ENCODE measurements around the gene ARHGEF33. TPM values are rescaled to one million over a fixed set of nuclear protein-coding genes. Genes with fewer than 3 reads are reported as not detected.

The ARHGEF33 gene
- total RNA-seq, 3 donors from 2014 or later: 0.10 to 1.5 (median 0.29) TPM

DNA sequence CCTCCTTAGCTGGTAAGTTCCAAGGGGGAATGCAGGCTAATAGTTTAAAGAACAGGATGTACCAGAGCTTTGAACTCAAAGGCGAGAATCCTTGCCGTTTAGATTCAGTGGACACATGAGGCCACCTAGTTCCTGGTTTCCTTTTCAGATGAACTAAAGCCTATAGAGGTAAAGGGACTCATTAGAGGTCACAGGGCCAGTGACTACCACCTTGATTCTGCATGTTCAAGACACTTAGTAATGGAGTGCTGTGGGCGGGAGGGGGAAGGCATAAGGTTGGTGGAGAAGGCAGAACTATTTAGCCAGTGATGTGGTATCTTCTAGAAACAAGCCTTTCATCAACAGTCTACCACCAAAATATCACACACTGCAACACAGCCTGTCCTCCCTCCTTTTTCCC lies 47.9 kb downstream of the ARHGEF33 start:
- Histone ChIP-seq H3K36me3 (ENCODE audit: low read depth) (no peaks in the 10 kb centered on the region), H3K4me3 (no peak overlapping the region), H3K4me1 (ENCODE audit: low read depth) (no peaks in the 10 kb centered on the region), H3K9me3 (no peaks in the 10 kb centered on the region)
- TF ChIP-seq, protein P1, sequence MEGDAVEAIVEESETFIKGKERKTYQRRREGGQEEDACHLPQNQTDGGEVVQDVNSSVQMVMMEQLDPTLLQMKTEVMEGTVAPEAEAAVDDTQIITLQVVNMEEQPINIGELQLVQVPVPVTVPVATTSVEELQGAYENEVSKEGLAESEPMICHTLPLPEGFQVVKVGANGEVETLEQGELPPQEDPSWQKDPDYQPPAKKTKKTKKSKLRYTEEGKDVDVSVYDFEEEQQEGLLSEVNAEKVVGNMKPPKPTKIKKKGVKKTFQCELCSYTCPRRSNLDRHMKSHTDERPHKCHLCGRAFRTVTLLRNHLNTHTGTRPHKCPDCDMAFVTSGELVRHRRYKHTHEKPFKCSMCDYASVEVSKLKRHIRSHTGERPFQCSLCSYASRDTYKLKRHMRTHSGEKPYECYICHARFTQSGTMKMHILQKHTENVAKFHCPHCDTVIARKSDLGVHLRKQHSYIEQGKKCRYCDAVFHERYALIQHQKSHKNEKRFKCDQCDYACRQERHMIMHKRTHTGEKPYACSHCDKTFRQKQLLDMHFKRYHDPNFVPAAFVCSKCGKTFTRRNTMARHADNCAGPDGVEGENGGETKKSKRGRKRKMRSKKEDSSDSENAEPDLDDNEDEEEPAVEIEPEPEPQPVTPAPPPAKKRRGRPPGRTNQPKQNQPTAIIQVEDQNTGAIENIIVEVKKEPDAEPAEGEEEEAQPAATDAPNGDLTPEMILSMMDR (IDR thresholded peaks at IDR 0.05): no peak
- no peak for ATAC-seq
- intact Hi-C loops (cut with DNase I, micrococcal nuclease): no loop called here
- DNase-seq: no peak

DNA sequence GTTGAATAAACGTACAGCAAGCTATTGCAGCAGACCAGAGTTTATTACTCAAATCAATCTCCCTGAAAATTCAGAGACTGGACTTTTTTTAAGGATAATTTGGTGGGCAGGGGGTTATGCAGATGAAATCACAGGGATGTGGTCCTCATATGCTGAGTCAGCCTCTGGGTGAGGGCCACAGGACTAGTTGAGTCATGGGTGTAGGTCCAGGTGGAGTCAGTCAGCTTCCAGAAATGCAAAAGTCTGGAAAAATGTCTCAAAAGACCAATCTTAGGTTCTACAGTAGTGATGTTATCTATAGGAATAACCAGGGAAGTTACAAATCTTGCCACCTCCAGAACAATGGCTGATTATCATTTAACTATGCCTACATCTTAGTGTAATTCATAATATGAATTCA lies 51.1 kb downstream of the ARHGEF33 start:
- TF ChIP-seq, protein P1 (IDR thresholded peaks at IDR 0.05): no peak
- no peaks in the 10 kb centered on the region for H3K36me3 ChIP-seq (ENCODE audit: low read depth)
- ATAC-seq (no peak), DNase-seq (no peak)
- H3K4me3 ChIP-seq: no peak overlapping the region
- intact Hi-C loops (cut with DNase I, micrococcal nuclease): no loop called here
- H3K4me1 ChIP-seq (ENCODE audit: low read depth): no peaks in the 10 kb centered on the region
- H3K9me3 ChIP-seq: no peaks in the 10 kb centered on the region

GRCh38 chr2:38943784-38944183 lies 54.1 kb downstream of the ARHGEF33 start:
- no peaks in the 10 kb centered on the region for H3K36me3 ChIP-seq (ENCODE audit: low read depth)
- no peaks in the 10 kb centered on the region for H3K4me1 ChIP-seq (ENCODE audit: low read depth)
- H3K9me3 ChIP-seq: no peaks in the 10 kb centered on the region
- TF ChIP-seq, protein P1 (IDR thresholded peaks at IDR 0.05): no peak
- no peak for DNase-seq
- H3K4me3 ChIP-seq: no peak overlapping the region
- no peak for ATAC-seq
- intact Hi-C loops (cut with DNase I, micrococcal nuclease): no loop called here

DNA sequence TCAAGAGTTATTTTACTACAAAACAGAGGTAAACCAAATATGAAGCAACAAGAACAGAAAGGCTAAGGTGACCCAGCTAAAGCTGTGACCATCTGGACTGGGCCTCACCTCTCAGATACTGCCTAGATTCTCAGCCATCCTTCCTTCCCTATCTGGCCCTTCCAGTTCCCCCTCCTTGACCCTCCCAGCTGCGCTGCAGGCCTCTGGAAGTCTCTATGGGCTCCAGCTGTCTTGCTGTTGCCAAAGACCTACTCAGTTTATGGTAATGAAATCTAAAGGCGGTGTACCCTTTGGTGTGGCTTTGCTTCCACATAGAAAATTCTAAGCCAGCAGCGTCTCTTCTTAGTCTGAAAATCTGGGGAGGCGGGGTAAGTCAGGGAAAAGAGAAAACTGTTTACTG lies 55.7 kb downstream of the ARHGEF33 start:
- H3K9me3 ChIP-seq: no peaks in the 10 kb centered on the region
- H3K4me1 ChIP-seq (ENCODE audit: low read depth): no peaks in the 10 kb centered on the region
- intact Hi-C loops (cut with DNase I, micrococcal nuclease): loop anchor here in 1 of 2 donors (5.0 kb wide), 1 partner anchor 282 kb away; no protein-coding TSS in a partner anchor
- H3K36me3 ChIP-seq (ENCODE audit: low read depth): no peaks in the 10 kb centered on the region
- ATAC-seq: no peak
- no peak overlapping the region for H3K4me3 ChIP-seq
- DNase-seq: no peak
- TF ChIP-seq, protein P1 (IDR thresholded peaks at IDR 0.05): no peak

DNA sequence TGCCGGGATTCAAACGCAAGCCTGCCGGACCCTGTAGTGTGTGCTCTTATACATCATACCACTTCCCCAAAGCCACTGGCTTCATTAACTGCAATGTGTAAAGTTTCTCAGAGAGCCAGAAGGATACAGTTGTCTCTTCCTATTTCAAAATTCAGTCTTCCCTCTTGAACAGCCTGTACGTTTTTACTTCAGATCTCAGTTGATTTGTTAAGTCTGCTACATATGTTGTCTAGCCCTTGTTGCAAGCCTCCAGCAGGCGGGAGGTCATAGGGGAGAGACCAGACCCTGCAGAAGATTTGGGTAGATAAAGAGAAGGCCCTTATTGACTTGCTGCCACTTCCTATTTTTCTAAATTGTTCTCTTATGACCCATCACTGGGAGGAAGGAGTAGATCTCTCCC lies 56.2 kb downstream of the ARHGEF33 start:
- intact Hi-C loops (cut with DNase I, micrococcal nuclease): loop anchor here in 1 of 2 donors (5.0 kb wide), 1 partner anchor 281 kb away; no protein-coding TSS in a partner anchor
- DNase-seq (no peak), ATAC-seq (no peak)
- no peaks in the 10 kb centered on the region for H3K4me1 ChIP-seq (ENCODE audit: low read depth)
- H3K36me3 ChIP-seq (ENCODE audit: low read depth): no peaks in the 10 kb centered on the region
- TF ChIP-seq, protein P1 (IDR thresholded peaks at IDR 0.05): no peak
- no peaks in the 10 kb centered on the region for H3K9me3 ChIP-seq
- no peak overlapping the region for H3K4me3 ChIP-seq

Measured in mucosa of descending colon (tissue), 3 donors.